Measurements from ENCODE around the gene HBA2.

Gene HBA2

DNA sequence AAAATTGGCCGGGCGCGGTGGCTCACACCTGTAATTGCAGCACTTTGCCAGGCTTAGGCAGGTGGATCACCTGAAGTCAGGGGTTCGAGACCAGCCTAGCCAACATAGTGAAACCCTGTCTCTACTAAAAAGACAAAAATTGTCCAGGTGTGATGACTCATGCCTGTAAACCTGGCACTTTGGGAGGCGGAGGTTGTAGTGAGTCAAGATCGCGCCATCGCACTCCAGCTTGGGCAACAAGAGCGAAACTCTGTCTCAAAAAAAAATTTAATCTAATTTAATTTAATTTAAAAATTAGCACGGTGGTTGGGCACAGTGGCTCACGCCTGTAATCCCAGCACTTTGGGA lies 6.0 kb downstream of the HBA2 start:
- Histone ChIP-seq H2BK5ac (ENCODE audit: low read length) (no peak overlapping the region), H3K4ac (ENCODE audit: low read length) (no peak overlapping the region), H3K79me1 (ENCODE audit: low read depth, low read length) (no peaks in the 10 kb centered on the region), H4K8ac (ENCODE audit: low read depth, low read length) (no peak overlapping the region), H2BK120ac (ENCODE audit: low read depth, low read length) (no peak overlapping the region), H3K23ac (ENCODE audit: low read depth, low read length, poor library complexity) (no peak overlapping the region), H3K27me3 (ENCODE audit: control insufficient read depth in 3 of 3, insufficient read depth in 3 of 3, low read depth in 1 of 3, low read length in 3 of 3) (peaks cover 25 to 54% (median 47%) of the 10 kb centered on the region in 3 experiments), H2AFZ (ENCODE audit: low read length) (no peak overlapping the region), H3K4me1 (ENCODE audit: control insufficient read depth in 2 of 2, insufficient read depth in 1 of 2, low read depth in 1 of 2, low read length in 2 of 2) (peaks cover 0 to 8% of the 10 kb centered on the region in 2 donors), H2BK12ac (ENCODE audit: low read length) (no peak overlapping the region), H3K18ac (ENCODE audit: low read length) (no peak overlapping the region), H3K4me3 (ENCODE audit: low read length in 2 of 2) (no peak overlapping the region), H2AK5ac (ENCODE audit: low read depth, low read length) (no peak overlapping the region), H3K36me3 (replicated peaks in 1 of 2; ENCODE audit: control insufficient read depth in 2 of 2, insufficient read depth in 2 of 2, low read length in 2 of 2) (peaks cover 0 to 3% of the 10 kb centered on the region in 2 donors), H3K27ac (replicated peaks; ENCODE audit: low read length) (no peak overlapping the region), H4K91ac (ENCODE audit: low read depth, low read length, poor library complexity) (no peak overlapping the region), H3K9me3 (replicated peaks in 1 of 2; ENCODE audit: control insufficient read depth in 2 of 2, insufficient read depth in 1 of 2, low read depth in 1 of 2, low read length in 2 of 2) (peaks cover 0 to 7% of the 10 kb centered on the region in 2 donors), H2BK15ac (ENCODE audit: low read length) (no peak overlapping the region), H3K9ac (ENCODE audit: low read depth, low read length, poor library complexity) (no peak overlapping the region), H3K14ac (ENCODE audit: low read length) (no peak overlapping the region), H3K4me2 (ENCODE audit: insufficient read depth, low read length, poor library complexity, severe bottlenecking) (no peak overlapping the region)
- no peak for DNase-seq (ENCODE audit: low spot score)
- WGBS, 2 donors (ENCODE audit: extremely low coverage in 2 of 2, insufficient read length in 2 of 2, insufficient replicate concordance in 1 of 2): no CpG with 5 or more reads among the region's 11 CpGs

GRCh38 chr16:179211-180092 lies 6.8 kb downstream of the HBA2 start:
- H3K14ac ChIP-seq (ENCODE audit: low read length): no peak overlapping the region
- H3K4me2 ChIP-seq (ENCODE audit: insufficient read depth, low read length, poor library complexity, severe bottlenecking): peak overlapping the region; percentile 86
- peaks cover 4 to 6% of the 10 kb centered on the region in 2 donors for H3K36me3 ChIP-seq (replicated peaks in 1 of 2; ENCODE audit: control insufficient read depth in 2 of 2, insufficient read depth in 2 of 2, low read length in 2 of 2)
- H3K4ac ChIP-seq (ENCODE audit: low read length): no peak overlapping the region
- H2BK5ac ChIP-seq (ENCODE audit: low read length): no peak overlapping the region
- H2BK120ac ChIP-seq (ENCODE audit: low read depth, low read length): no peak overlapping the region
- H3K27me3 ChIP-seq (ENCODE audit: control insufficient read depth in 3 of 3, insufficient read depth in 3 of 3, low read depth in 1 of 3, low read length in 3 of 3): peaks cover 24 to 51% (median 42%) of the 10 kb centered on the region in 3 experiments
- H3K9ac ChIP-seq (ENCODE audit: low read depth, low read length, poor library complexity): no peak overlapping the region
- H4K91ac ChIP-seq (ENCODE audit: low read depth, low read length, poor library complexity): no peak overlapping the region
- no peak overlapping the region for H3K4me3 ChIP-seq (ENCODE audit: low read length in 2 of 2)
- WGBS, 2 donors (ENCODE audit: extremely low coverage in 2 of 2, insufficient read length in 2 of 2, insufficient replicate concordance in 1 of 2): no CpG with 5 or more reads among the region's 17 CpGs
- H3K9me3 ChIP-seq (replicated peaks in 1 of 2; ENCODE audit: control insufficient read depth in 2 of 2, insufficient read depth in 1 of 2, low read depth in 1 of 2, low read length in 2 of 2): peaks cover 0 to 7% of the 10 kb centered on the region in 2 donors
- H2AFZ ChIP-seq (ENCODE audit: low read length): no peak overlapping the region
- H3K18ac ChIP-seq (ENCODE audit: low read length): no peak overlapping the region
- no peak overlapping the region for H2BK12ac ChIP-seq (ENCODE audit: low read length)
- no peak overlapping the region for H3K23ac ChIP-seq (ENCODE audit: low read depth, low read length, poor library complexity)
- no peak overlapping the region for H3K27ac ChIP-seq (replicated peaks; ENCODE audit: low read length)
- no peak overlapping the region for H2AK5ac ChIP-seq (ENCODE audit: low read depth, low read length)
- H4K8ac ChIP-seq (ENCODE audit: low read depth, low read length): no peak overlapping the region
- H3K4me1 ChIP-seq (ENCODE audit: control insufficient read depth in 2 of 2, insufficient read depth in 1 of 2, low read depth in 1 of 2, low read length in 2 of 2): peaks cover 0 to 11% of the 10 kb centered on the region in 2 donors
- no peak for DNase-seq (ENCODE audit: low spot score)
- no peaks in the 10 kb centered on the region for H3K79me1 ChIP-seq (ENCODE audit: low read depth, low read length)
- no peak overlapping the region for H2BK15ac ChIP-seq (ENCODE audit: low read length)

DNA sequence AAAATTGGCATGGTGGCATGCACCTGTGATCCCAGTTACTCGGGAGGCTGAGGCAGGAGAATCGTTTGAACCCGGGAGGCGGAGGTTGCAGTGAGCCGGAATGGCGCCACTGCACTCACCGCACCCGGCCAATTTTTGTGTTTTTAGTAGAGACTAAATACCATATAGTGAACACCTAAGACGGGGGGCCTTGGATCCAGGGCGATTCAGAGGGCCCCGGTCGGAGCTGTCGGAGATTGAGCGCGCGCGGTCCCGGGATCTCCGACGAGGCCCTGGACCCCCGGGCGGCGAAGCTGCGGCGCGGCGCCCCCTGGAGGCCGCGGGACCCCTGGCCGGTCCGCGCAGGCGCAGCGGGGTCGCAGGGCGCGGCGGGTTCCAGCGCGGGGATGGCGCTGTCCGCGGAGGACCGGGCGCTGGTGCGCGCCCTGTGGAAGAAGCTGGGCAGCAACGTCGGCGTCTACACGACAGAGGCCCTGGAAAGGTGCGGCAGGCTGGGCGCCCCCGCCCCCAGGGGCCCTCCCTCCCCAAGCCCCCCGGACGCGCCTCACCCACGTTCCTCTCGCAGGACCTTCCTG lies 7.5 kb downstream of the HBA2 start, which contains the start of gene HBQ1:
HBQ1 (plus strand) TSS at position 359 of the 575 bp plus-strand sequence; CDS start at position 387, 28 bp downstream.
- no CpG with 5 or more reads among the region's 59 CpGs for WGBS, 2 donors (ENCODE audit: extremely low coverage in 2 of 2, insufficient read length in 2 of 2, insufficient replicate concordance in 1 of 2)
- no peak within 1 kb of the TSS for H2BK120ac ChIP-seq (ENCODE audit: low read depth, low read length)
- peaks cover 16 to 44% (median 35%) of the 10 kb centered on the region in 3 experiments for H3K27me3 ChIP-seq (ENCODE audit: control insufficient read depth in 3 of 3, insufficient read depth in 3 of 3, low read depth in 1 of 3, low read length in 3 of 3)

More for the DNA sequence above, 7.5 kb downstream of the HBA2 start, which contains the start of gene HBQ1:
- Histone ChIP-seq H3K4me2 (ENCODE audit: insufficient read depth, low read length, poor library complexity, severe bottlenecking) (peak within 1 kb of the TSS; percentile 86), H4K8ac (ENCODE audit: low read depth, low read length) (no peak within 1 kb of the TSS), H2BK12ac (ENCODE audit: low read length) (no peak within 1 kb of the TSS), H3K18ac (ENCODE audit: low read length) (peak within 1 kb of the TSS; percentile 94), H2BK5ac (ENCODE audit: low read length) (no peak within 1 kb of the TSS), H2AK5ac (ENCODE audit: low read depth, low read length) (peak within 1 kb of the TSS; percentile 63), H3K4me3 (ENCODE audit: low read length in 2 of 2) (peak within 1 kb of the TSS; percentile 49 to 71), H3K4ac (ENCODE audit: low read length) (no peak within 1 kb of the TSS), H3K4me1 (ENCODE audit: control insufficient read depth in 2 of 2, insufficient read depth in 1 of 2, low read depth in 1 of 2, low read length in 2 of 2) (peaks cover 0 to 11% of the 10 kb centered on the region in 2 donors), H3K9me3 (replicated peaks in 1 of 2; ENCODE audit: control insufficient read depth in 2 of 2, insufficient read depth in 1 of 2, low read depth in 1 of 2, low read length in 2 of 2) (peaks cover 0 to 6% of the 10 kb centered on the region in 2 donors), H4K91ac (ENCODE audit: low read depth, low read length, poor library complexity) (no peak within 1 kb of the TSS), H3K14ac (ENCODE audit: low read length) (peak within 1 kb of the TSS; percentile 89), H3K36me3 (replicated peaks in 1 of 2; ENCODE audit: control insufficient read depth in 2 of 2, insufficient read depth in 2 of 2, low read length in 2 of 2) (peaks cover 10 to 12% of the 10 kb centered on the region in 2 donors), H3K9ac (ENCODE audit: low read depth, low read length, poor library complexity) (peak within 1 kb of the TSS; percentile 90), H3K79me1 (ENCODE audit: low read depth, low read length) (no peaks in the 10 kb centered on the region), H3K23ac (ENCODE audit: low read depth, low read length, poor library complexity) (peak within 1 kb of the TSS; percentile 94), H2BK15ac (ENCODE audit: low read length) (no peak within 1 kb of the TSS), H2AFZ (ENCODE audit: low read length) (peak within 1 kb of the TSS; percentile 89), H3K27ac (replicated peaks; ENCODE audit: low read length) (no peak within 1 kb of the TSS)
- peak; percentile 31 for DNase-seq (ENCODE audit: low spot score)

Measured in neuronal stem cell (in vitro differentiated cells).